KMS-11 (cell line): ENCODE results near the gene MNAT1.

ENCODE experiments used
- H2AFZ ChIP-seq: fragments of 200-600 bp; sonication (generic); 2 replicates; pipeline ENCODE4 v1.6.1; 2016; ENCODE audit warnings: antibody characterized with exemption, mixed run types, low read depth
- H3K27ac ChIP-seq: fragments of 200-600 bp; sonication (generic); 2 replicates; pipeline ENCODE4 v1.6.1; 2016; ENCODE audit warnings: mild to moderate bottlenecking, mixed run types
- H3K27me3 ChIP-seq: fragments of 200-600 bp; sonication (generic); 2 replicates; pipeline ENCODE4 v1.6.1; 2017; ENCODE audit warnings: mild to moderate bottlenecking, low read depth, mixed run types, moderate library complexity; ENCODE audit not compliant: insufficient read depth
- H3K36me3 ChIP-seq: fragments of 200-600 bp; sonication (generic); 2 replicates; pipeline ENCODE4 v1.6.1; 2017; ENCODE audit warnings: mild to moderate bottlenecking, mixed run types; ENCODE audit not compliant: insufficient read depth
- H3K4me1 ChIP-seq: fragments of 200-600 bp; sonication (generic); 2 replicates; pipeline ENCODE4 v1.6.1; 2016; ENCODE audit warnings: mild to moderate bottlenecking, low read depth, mixed run types; ENCODE audit not compliant: poor library complexity, severe bottlenecking
- H3K4me2 ChIP-seq: fragments of 200-600 bp; sonication (generic); 2 replicates; pipeline ENCODE4 v1.7.0; 2016; ENCODE audit warnings: mild to moderate bottlenecking, mixed run types
- H3K4me3 ChIP-seq: fragments of 200-600 bp; sonication (generic); IDR thresholded peaks from 2 replicates; pipeline ENCODE4 v1.6.1; 2017; ENCODE audit warnings: low read depth, low read length, mixed read lengths; ENCODE audit not compliant: insufficient read depth
- H3K79me2 ChIP-seq: fragments of 200-600 bp; sonication (generic); 2 replicates; pipeline ENCODE4 v1.6.1; 2016; ENCODE audit warnings: low read depth, mixed run types; ENCODE audit not compliant: insufficient read depth
- H3K9ac ChIP-seq: fragments of 200-600 bp; sonication (generic); 2 replicates; pipeline ENCODE4 v1.6.1; 2016; ENCODE audit warnings: mild to moderate bottlenecking, mixed run types
- H4K20me1 ChIP-seq: fragments of 200-600 bp; sonication (generic); 2 replicates; pipeline ENCODE4 v1.6.1; 2016; ENCODE audit warnings: mild to moderate bottlenecking, mixed run types; ENCODE audit not compliant: insufficient read depth
- TF ChIP-seq, protein P1 (sequence below): fragments of 200-600 bp; sonication (generic); conservative IDR thresholded peaks from 2 replicates; pipeline ENCODE4 v1.6.1; 2017; ENCODE audit warnings: low read depth, mild to moderate bottlenecking, antibody characterized with exemption, low read length, moderate library complexity, mixed read lengths

Gene MNAT1

DNA sequence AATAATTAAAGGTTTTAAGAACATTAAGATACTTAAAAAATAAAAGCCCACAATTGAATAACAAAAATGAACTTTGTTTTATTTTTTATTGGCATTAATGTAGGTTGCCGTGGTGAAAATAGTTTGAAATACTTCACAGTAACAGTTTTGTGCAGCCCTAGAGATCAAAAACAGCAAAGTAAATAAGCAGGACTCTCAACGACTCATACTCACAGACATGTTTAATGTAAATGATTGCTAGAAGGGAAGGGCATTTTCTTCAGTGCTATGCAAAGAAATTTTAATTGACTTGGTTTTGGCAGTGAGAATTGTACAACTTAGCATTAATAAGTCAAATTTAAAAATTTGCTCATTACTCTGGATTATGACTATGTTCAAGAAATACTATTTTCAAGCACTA lies 230.3 kb downstream of the MNAT1 start:
- TF ChIP-seq, protein P1, sequence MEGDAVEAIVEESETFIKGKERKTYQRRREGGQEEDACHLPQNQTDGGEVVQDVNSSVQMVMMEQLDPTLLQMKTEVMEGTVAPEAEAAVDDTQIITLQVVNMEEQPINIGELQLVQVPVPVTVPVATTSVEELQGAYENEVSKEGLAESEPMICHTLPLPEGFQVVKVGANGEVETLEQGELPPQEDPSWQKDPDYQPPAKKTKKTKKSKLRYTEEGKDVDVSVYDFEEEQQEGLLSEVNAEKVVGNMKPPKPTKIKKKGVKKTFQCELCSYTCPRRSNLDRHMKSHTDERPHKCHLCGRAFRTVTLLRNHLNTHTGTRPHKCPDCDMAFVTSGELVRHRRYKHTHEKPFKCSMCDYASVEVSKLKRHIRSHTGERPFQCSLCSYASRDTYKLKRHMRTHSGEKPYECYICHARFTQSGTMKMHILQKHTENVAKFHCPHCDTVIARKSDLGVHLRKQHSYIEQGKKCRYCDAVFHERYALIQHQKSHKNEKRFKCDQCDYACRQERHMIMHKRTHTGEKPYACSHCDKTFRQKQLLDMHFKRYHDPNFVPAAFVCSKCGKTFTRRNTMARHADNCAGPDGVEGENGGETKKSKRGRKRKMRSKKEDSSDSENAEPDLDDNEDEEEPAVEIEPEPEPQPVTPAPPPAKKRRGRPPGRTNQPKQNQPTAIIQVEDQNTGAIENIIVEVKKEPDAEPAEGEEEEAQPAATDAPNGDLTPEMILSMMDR, result no peak
- H3K4me1 ChIP-seq, result peaks cover 8% of the 10 kb centered on the region
- H3K4me3 ChIP-seq, result no peak overlapping the region
- no peak overlapping the region for H3K27ac ChIP-seq
- H4K20me1 ChIP-seq, result no peaks in the 10 kb centered on the region
- H3K79me2 ChIP-seq, result no peaks in the 10 kb centered on the region
- no peak overlapping the region for H3K9ac ChIP-seq
- H3K36me3 ChIP-seq, result no peaks in the 10 kb centered on the region
- H3K4me2 ChIP-seq, result no peak overlapping the region
- no peak overlapping the region for H2AFZ ChIP-seq
- no peaks in the 10 kb centered on the region for H3K27me3 ChIP-seq

DNA sequence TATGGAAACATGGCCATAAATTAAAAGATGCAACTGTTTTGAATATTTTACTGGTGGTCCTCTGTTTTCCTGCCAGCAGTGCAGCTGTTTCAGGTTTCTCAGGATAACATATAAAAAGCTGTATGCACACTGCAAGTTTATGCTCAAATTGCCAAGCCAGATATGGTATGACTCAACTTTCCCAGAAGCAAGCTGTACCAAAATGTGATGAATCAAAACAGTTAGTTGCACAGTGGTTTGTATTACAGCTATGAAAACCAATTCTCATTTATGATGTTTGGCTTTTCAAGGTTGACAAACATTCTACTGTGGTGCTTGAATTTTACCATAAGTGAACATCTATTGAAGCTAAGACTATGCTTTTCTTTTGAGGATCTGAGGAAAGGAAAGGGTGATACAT lies 230.8 kb downstream of the MNAT1 start:
- no peak overlapping the region for H2AFZ ChIP-seq
- H3K4me2 ChIP-seq, result no peak overlapping the region
- no peak overlapping the region for H3K9ac ChIP-seq
- TF ChIP-seq, protein P1, result no peak
- H3K36me3 ChIP-seq, result no peaks in the 10 kb centered on the region
- H3K27ac ChIP-seq, result no peak overlapping the region
- no peak overlapping the region for H3K4me3 ChIP-seq
- no peaks in the 10 kb centered on the region for H3K27me3 ChIP-seq
- no peaks in the 10 kb centered on the region for H4K20me1 ChIP-seq
- peaks cover 8% of the 10 kb centered on the region for H3K4me1 ChIP-seq
- no peaks in the 10 kb centered on the region for H3K79me2 ChIP-seq

DNA sequence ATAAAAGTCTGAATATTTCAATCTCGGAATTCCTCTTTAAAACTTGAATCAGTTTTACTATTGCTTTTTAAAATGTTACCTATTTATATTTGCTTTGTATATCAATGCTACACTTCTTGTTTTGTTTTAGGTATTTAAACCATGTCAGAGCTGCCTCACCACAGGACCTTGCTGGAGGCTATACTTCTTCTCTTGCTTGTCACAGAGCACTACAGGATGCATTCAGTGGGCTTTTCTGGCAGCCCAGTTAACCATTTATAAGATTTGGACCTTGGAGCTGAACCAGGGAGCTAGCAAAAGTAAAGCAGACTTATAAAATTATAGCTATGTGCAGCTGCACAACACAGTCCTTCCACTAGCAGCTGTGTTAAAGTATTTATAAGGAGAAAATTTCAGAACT lies 233.5 kb downstream of the MNAT1 start:
- H4K20me1 ChIP-seq, result no peaks in the 10 kb centered on the region
- no peaks in the 10 kb centered on the region for H3K79me2 ChIP-seq
- H3K4me2 ChIP-seq, result no peak overlapping the region
- no peak overlapping the region for H3K4me3 ChIP-seq
- no peak overlapping the region for H2AFZ ChIP-seq
- no peak overlapping the region for H3K27ac ChIP-seq
- H3K36me3 ChIP-seq, result no peaks in the 10 kb centered on the region
- TF ChIP-seq, protein P1, result no peak
- no peaks in the 10 kb centered on the region for H3K27me3 ChIP-seq
- no peak overlapping the region for H3K9ac ChIP-seq
- H3K4me1 ChIP-seq, result peaks cover 8% of the 10 kb centered on the region

DNA sequence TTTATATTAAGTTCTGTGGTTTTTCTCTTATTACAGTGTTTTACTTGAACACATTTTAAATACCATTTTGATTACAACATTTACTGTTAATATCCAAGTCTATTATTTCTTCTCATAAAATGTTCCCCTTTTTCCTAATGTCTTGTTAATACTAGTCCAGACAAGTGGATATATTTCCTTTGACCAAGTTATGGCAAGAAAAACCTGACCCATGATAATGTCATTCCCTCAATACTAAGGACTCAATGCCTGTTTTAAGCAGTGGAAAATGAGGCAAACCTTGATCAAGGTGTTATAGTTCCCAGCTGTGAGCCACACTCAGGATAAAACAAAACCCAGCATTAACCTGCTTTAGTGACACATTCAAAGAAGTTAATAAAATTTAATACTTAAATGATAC lies 234.1 kb downstream of the MNAT1 start:
- Histone ChIP-seq H3K9ac (no peak overlapping the region), H3K4me2 (no peak overlapping the region), H3K36me3 (no peaks in the 10 kb centered on the region), H3K27ac (no peak overlapping the region), H2AFZ (no peak overlapping the region), H3K79me2 (no peaks in the 10 kb centered on the region), H3K4me3 (no peak overlapping the region), H3K4me1 (peaks cover 8% of the 10 kb centered on the region), H3K27me3 (no peaks in the 10 kb centered on the region), H4K20me1 (no peaks in the 10 kb centered on the region)
- TF ChIP-seq, protein P1, result no peak
